ENCODE results near the gene KIAA1549. TPM values are rescaled to one million over a fixed set of nuclear protein-coding genes. Genes with fewer than 3 reads are reported as not detected.

The KIAA1549 gene
- total and polyA plus RNA-seq, 2 of the 4 experiments (the other 2 are of a cell fraction): 1.3 to 3.3 TPM

- TF ChIP-seq MAZ (IDR thresholded peaks at IDR 0.05; ENCODE audit: borderline replicate concordance, low read depth, low read length) (no peak), RCOR1 (IDR thresholded peaks at IDR 0.05; ENCODE audit: insufficient replicate concordance, low read length) (no peak)
These were observed 1.8 kb downstream of the KIAA1549 start (continued) for GRCh38 chr7:138979226-138979979.

- H3K27ac ChIP-seq (ENCODE audit: insufficient read depth, low read length): no peak overlapping the region
- H2AK5ac ChIP-seq (ENCODE audit: low read depth, low read length): no peak overlapping the region
- no peak overlapping the region for H2BK120ac ChIP-seq (ENCODE audit: low read depth, low read length)
- H3K36me3 ChIP-seq (ENCODE audit: control insufficient read depth, insufficient read depth, low read length): no peaks in the 10 kb centered on the region
- H2AK9ac ChIP-seq (replicated peaks; ENCODE audit: low read depth, low read length, poor library complexity): no peak overlapping the region
- intact Hi-C loops (cut with micrococcal nuclease) (no loop called here), in situ Hi-C loops (cut with MboI; ENCODE audit: low sequenced_read_pairs) (no loop called here), dilution Hi-C loops (cut with HindIII; ENCODE audit: low sequenced_read_pairs, unreplicated experiment) (no loop called here)
- H4K20me1 ChIP-seq (ENCODE audit: insufficient read depth, low read length): 0 out of 2 replicates have a peak, but pooled peaks cover 9% of the 10 kb centered on the region
- no peak overlapping the region for H2BK20ac ChIP-seq (ENCODE audit: low read depth, low read length)
- WGBS, 2 experiments (ENCODE audit: extremely low coverage in 2 of 2, insufficient read length in 1 of 2): 100% methylated on average over 1 of the region's 6 CpGs; no CpG with 5 or more reads in 1 of the 2 experiments
- H4K8ac ChIP-seq (ENCODE audit: low read depth in 2 of 2, low read length in 2 of 2): no peak overlapping the region
- H3K27me3 ChIP-seq (ENCODE audit: control insufficient read depth, insufficient read depth, low read length): no peaks in the 10 kb centered on the region
- no peak overlapping the region for H3K18ac ChIP-seq (ENCODE audit: low read depth, low read length)
- peaks cover 4% of the 10 kb centered on the region; the same call in 1 of the 2 replicates for H3K9me1 ChIP-seq (ENCODE audit: insufficient read depth, low read length)
- DNase-seq: no peak
- peaks cover 6 to 20% of the 10 kb centered on the region in 2 experiments; a peak in 3 of 4 replicates for H3K79me1 ChIP-seq (ENCODE audit: low read depth in 1 of 2, low read length in 2 of 2)
- no peak overlapping the region for H3K9ac ChIP-seq (ENCODE audit: low read depth, low read length)
- H3K23ac ChIP-seq (ENCODE audit: low read depth, low read length): no peak overlapping the region
- H2AFZ ChIP-seq (replicated peaks; ENCODE audit: low read length, poor library complexity): no peak overlapping the region
- no peak overlapping the region for H3K14ac ChIP-seq (replicated peaks; ENCODE audit: low read depth, low read length)
- H2BK5ac ChIP-seq (ENCODE audit: low read depth, low read length, poor library complexity, severe bottlenecking): no peak overlapping the region
- no peaks in the 10 kb centered on the region for H3K9me3 ChIP-seq (ENCODE audit: control insufficient read depth, insufficient read depth, low read length)
- H4K91ac ChIP-seq (ENCODE audit: insufficient read depth, low read depth, low read length): no peak overlapping the region
- no peak overlapping the region for H3K4ac ChIP-seq (ENCODE audit: low read depth, low read length)
- ChIA-PET CTCF (interaction anchor here (0.6 to 1.2 kb wide), 2 partner anchors 56 to 86 kb away, joined by 3 read pairs; no protein-coding TSS in a partner anchor), POLR2A (ENCODE audit: unreplicated experiment) (no interaction called here)
- no peak overlapping the region for H3K56ac ChIP-seq (ENCODE audit: extremely low read depth, insufficient read depth, low read length)
- H3K4me1 ChIP-seq (ENCODE audit: control insufficient read depth, insufficient read depth, low read length): peaks cover 3% of the 10 kb centered on the region; the same call in 1 of the 2 replicates
- no peak overlapping the region for H4K5ac ChIP-seq (ENCODE audit: low read depth, low read length)
- ATAC-seq (ENCODE audit: low read depth): no peak
- no peak overlapping the region for H3K4me2 ChIP-seq (ENCODE audit: low read depth, low read length)
- H2BK15ac ChIP-seq (ENCODE audit: low read depth, low read length): no peak overlapping the region
- H3K4me3 ChIP-seq (ENCODE audit: insufficient read depth, low read depth, low read length): no peak overlapping the region
- no TSS peak for BruUV-seq (replicated peaks)
- no peak for TF ChIP-seq RFX5 (IDR thresholded peaks at IDR 0.05; ENCODE audit: low read depth, low read length)
- TF ChIP-seq RCOR1 (IDR thresholded peaks at IDR 0.05; ENCODE audit: insufficient replicate concordance, low read length): no peak
- TF ChIP-seq USF2 (IDR thresholded peaks at IDR 0.05; ENCODE audit: low read depth, low read length): no peak
- no peak for TF ChIP-seq CEBPB (IDR thresholded peaks at IDR 0.05; ENCODE audit: low read depth, low read length)
- no peak for TF ChIP-seq POLR2A (IDR thresholded peaks at IDR 0.05; ENCODE audit: low read depth, low read length)
- no peak for TF ChIP-seq BHLHE40 (IDR thresholded peaks at IDR 0.05; ENCODE audit: low read depth, low read length)
- no peak for TF ChIP-seq ELK1 (IDR thresholded peaks at IDR 0.05; ENCODE audit: borderline replicate concordance, low read depth, low read length)
- no peak for TF ChIP-seq CHD1 (IDR thresholded peaks at IDR 0.05; ENCODE audit: low read depth, low read length)
- no peak for TF ChIP-seq CTCF (conservative IDR thresholded peaks at IDR 0.05; ENCODE audit: low read depth, low read length)
- TF ChIP-seq NFE2L2 (IDR thresholded peaks at IDR 0.05; ENCODE audit: low read depth, low read length): no peak
- no peak for TF ChIP-seq MAZ (IDR thresholded peaks at IDR 0.05; ENCODE audit: borderline replicate concordance, low read depth, low read length)
These were observed 2.5 kb downstream of the KIAA1549 start for GRCh38 chr7:138978541-138979184.
